DND-41 (cell line): ENCODE measurements around the gene PIGA.

ENCODE experiments used
- CTCF ChIP-seq: IDR thresholded peaks from 2 replicates; pipeline ENCODE4 v1.5.1; 2012; ENCODE audit warnings: borderline replicate concordance, low read length, moderate library complexity, mild to moderate bottlenecking; ENCODE audit not compliant: poor library complexity, severe bottlenecking; ENCODE audit errors: extremely low read depth
- EZH2 ChIP-seq: IDR thresholded peaks from 3 replicates; pipeline ENCODE4 v1.6.1; 2012; ENCODE audit warnings: borderline replicate concordance, low read depth, mild to moderate bottlenecking, moderate library complexity, low read length, inconsistent platforms; ENCODE audit not compliant: severe bottlenecking

DNA sequence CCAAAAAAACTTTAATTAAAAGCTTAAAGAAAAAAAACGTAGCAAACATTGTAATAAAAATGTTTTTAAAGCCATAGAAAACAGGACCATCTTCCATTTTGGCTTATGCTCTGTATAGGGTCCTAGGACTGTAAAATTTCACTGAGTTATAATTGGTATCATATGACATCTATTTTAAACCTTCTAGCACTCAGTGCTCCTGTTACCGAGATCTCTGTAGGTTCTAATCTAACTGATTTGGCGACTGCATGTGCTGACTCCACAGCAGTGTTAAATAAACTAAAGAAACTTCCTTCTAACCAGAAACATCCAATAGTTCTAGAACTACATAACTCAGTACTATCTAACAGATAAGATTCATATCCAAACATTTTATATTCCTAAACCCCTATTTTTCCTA, 19.8 kb downstream of the PIGA start, which contains the start of gene ASB11:
- TF ChIP-seq EZH2 (no peak), CTCF (no peak)
